Measurements from ENCODE around the gene RET.

RET gene

GRCh38 chr10:43120116-43120928 lies 43.5 kb downstream of the RET start (continued):
- TF ChIP-seq ZNF768 (tag by site-specific recombination; IDR thresholded peaks at IDR 0.05) (no peak), ZNF624 (tag by site-specific recombination; IDR thresholded peaks at IDR 0.05) (no peak), ZNF324 (tag by site-specific recombination; IDR thresholded peaks at IDR 0.05) (no peak), ZSCAN5A (tag by site-specific recombination; IDR thresholded peaks at IDR 0.05) (no peak), KLF17 (tag by site-specific recombination; IDR thresholded peaks at IDR 0.05) (no peak)

- no peak for TF ChIP-seq HOXD13 (CRISPR knock-in tag; IDR thresholded peaks at IDR 0.05; ENCODE audit: borderline replicate concordance)
- TF ChIP-seq ZNF140 (tag by site-specific recombination; IDR thresholded peaks at IDR 0.05): no peak
- TF ChIP-seq ZBTB48 (tag by site-specific recombination; IDR thresholded peaks at IDR 0.05): no peak
- no peak for TF ChIP-seq ZNF518A (tag by site-specific recombination; conservative IDR thresholded peaks at IDR 0.05; ENCODE audit: low read depth)
- TF ChIP-seq ZNF239 (tag by site-specific recombination; IDR thresholded peaks at IDR 0.05): no peak
- TF ChIP-seq ZBTB26 (tag by site-specific recombination; optimal IDR thresholded peaks at IDR 0.05): no peak
- TF ChIP-seq ZEB2 (tag by site-specific recombination; IDR thresholded peaks at IDR 0.05): no peak
- TF ChIP-seq PRDM1 (tag by site-specific recombination; IDR thresholded peaks at IDR 0.05): no peak
- TF ChIP-seq ZNF133 (tag by site-specific recombination; IDR thresholded peaks at IDR 0.05): no peak
- no peak for TF ChIP-seq KLF16 (tag by site-specific recombination; IDR thresholded peaks at IDR 0.05)
- no peak for TF ChIP-seq ZFP37 (tag by site-specific recombination; IDR thresholded peaks at IDR 0.05)
- TF ChIP-seq ZNF449 (tag by site-specific recombination; IDR thresholded peaks at IDR 0.05): no peak
- TF ChIP-seq ZNF514 (tag by site-specific recombination; IDR thresholded peaks at IDR 0.05): no peak
- TF ChIP-seq HOXC10 (CRISPR knock-in tag; IDR thresholded peaks at IDR 0.05): no peak
- TF ChIP-seq ZNF645 (tag by site-specific recombination; IDR thresholded peaks at IDR 0.05): no peak
- no peak for TF ChIP-seq ZFP69B (tag by site-specific recombination; IDR thresholded peaks at IDR 0.05)
- no peak for TF ChIP-seq ZNF623 (tag by site-specific recombination; IDR thresholded peaks at IDR 0.05)
- TF ChIP-seq FEZF1 (tag by site-specific recombination; IDR thresholded peaks at IDR 0.05): no peak
- Histone ChIP-seq H3K36me3 (ENCODE audit: control insufficient read depth in 2 of 2, insufficient read depth in 1 of 2, low read length in 2 of 2) (no peaks in the 10 kb centered on the region), H3K4me3 (ENCODE audit: low read depth, low read length) (no peak overlapping the region), H3K9me3 (ENCODE audit: control insufficient read depth, insufficient read depth, low read depth, low read length) (no peaks in the 10 kb centered on the region), H3K4me1 (ENCODE audit: control insufficient read depth, insufficient read depth, low read length) (no peaks in the 10 kb centered on the region), H3K27ac (ENCODE audit: extremely low read depth, low read depth, low read length) (no peak overlapping the region)
- ChIA-PET CTCF (no interaction called here), POLR2A (no interaction called here)
These were observed 44.1 kb downstream of the RET start for GRCh38 chr10:43120929-43121314.

Data from HEK293 (cell line).